ENCODE results near the gene ACVR1B. TPM values are rescaled to one million over a fixed set of nuclear protein-coding genes. Genes with fewer than 3 reads are reported as not detected.

The ACVR1B gene
- total and polyA plus RNA-seq, 2 of the 8 experiments (the other 6 are each of a cell fraction or from before 2014, with no cell fraction given) = 16.0 to 19.2 TPM

DNA sequence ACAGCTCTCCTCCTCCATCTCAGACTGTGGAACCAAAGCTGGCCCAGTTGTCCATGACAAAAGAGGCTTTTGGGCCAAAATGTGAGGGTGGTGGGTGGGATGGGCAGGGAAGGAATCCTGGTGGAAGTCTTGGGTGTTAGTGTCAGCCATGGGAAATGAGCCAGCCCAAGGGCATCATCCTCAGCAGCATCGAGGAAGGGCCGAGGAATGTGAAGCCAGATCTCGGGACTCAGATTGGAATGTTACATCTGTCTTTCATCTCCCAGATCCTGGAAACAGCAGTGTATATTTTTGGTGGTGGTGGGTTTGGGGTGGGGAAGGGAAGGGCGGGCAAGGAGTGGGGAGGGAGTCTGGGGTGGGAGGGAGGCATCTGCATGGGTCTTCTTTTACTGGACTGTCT is 43.5 kb downstream of the ACVR1B start:
- H3K4me3 ChIP-seq (ENCODE audit: extremely low read depth in 1 of 4, insufficient read depth in 2 of 4, low read depth in 3 of 4, low read length in 4 of 4) = no peak overlapping the region
- H3K79me1 ChIP-seq (ENCODE audit: low read depth, low read length) = no peaks in the 10 kb centered on the region
- no peak overlapping the region for H3K4ac ChIP-seq (replicated peaks; ENCODE audit: insufficient read length, low read depth, low read length)
- DNase-seq (ENCODE audit: low read depth in 1 of 2, low spot score in 2 of 2) = no peak
- H3K36me3 ChIP-seq (ENCODE audit: control insufficient read depth in 2 of 4, insufficient read depth in 4 of 4, low read length in 3 of 4) = peaks cover 0 to 14% (median 2%) of the 10 kb centered on the region in 4 experiments; a peak in 5 of 8 replicates
- H3K9me3 ChIP-seq (ENCODE audit: insufficient read depth in 2 of 2, low read depth in 1 of 2, low read length in 1 of 2) = no peaks in the 10 kb centered on the region
- 90% methylated on average over 3 of the region's 4 CpGs; no CpG with 5 or more reads in 1 of the 2 experiments for WGBS, 2 experiments (ENCODE audit: extremely low coverage in 1 of 2, insufficient coverage in 1 of 2, insufficient read length in 1 of 2, insufficient replicate concordance in 2 of 2, low coverage in 1 of 2, low lambda C conversion rate in 2 of 2, missing lambda C conversion rate in 1 of 2)
- CTCF ChIA-PET (ENCODE audit: partially characterized antibody) = interaction anchor here (0.9 to 38.2 kb wide), 10 partner anchors 9 to 89 kb away, joined by 3 to 1249 read pairs (median 20); no protein-coding TSS in a partner anchor
- H2BK120ac ChIP-seq (replicated peaks; ENCODE audit: low read depth, low read length) = no peak overlapping the region
- peaks cover 0 to 2% (median under 1%) of the 10 kb centered on the region in 4 experiments; a peak in 3 of 7 replicates for H3K4me1 ChIP-seq (replicated peaks in 1 of 4; ENCODE audit: control insufficient read depth in 3 of 4, insufficient read depth in 4 of 4, low read length in 3 of 4)
- no peak overlapping the region for H2AK5ac ChIP-seq (ENCODE audit: low read depth, low read length)
- no peak overlapping the region for H3K23ac ChIP-seq (ENCODE audit: insufficient read length)
- no peak overlapping the region for H2BK15ac ChIP-seq (ENCODE audit: low read length)
- 0 out of 2 replicates have a peak overlapping the region, but pooled peaks have one; percentile 92 for H2BK12ac ChIP-seq (ENCODE audit: low read depth, low read length)
- H3K14ac ChIP-seq (ENCODE audit: insufficient read length) = no peak overlapping the region
- no peak overlapping the region for H4K8ac ChIP-seq (ENCODE audit: extremely low read depth, insufficient read depth, low read length)
- H3K56ac ChIP-seq (replicated peaks; ENCODE audit: insufficient read length, low read depth, low read length) = no peak overlapping the region
- no peak overlapping the region for H3K27ac ChIP-seq (ENCODE audit: low read depth, low read length)
- H3K9ac ChIP-seq (replicated peaks in 1 of 4; ENCODE audit: extremely low read depth in 1 of 4, low read depth in 3 of 4, low read length in 3 of 4) = no peak overlapping the region
- FAIRE-seq = no peak
- no peaks in the 10 kb centered on the region for H3K27me3 ChIP-seq (replicated peaks in 1 of 4; ENCODE audit: control insufficient read depth in 3 of 4, extremely low read depth in 1 of 4, insufficient read depth in 3 of 4, low read length in 3 of 4)
- no peak overlapping the region for H3K4me2 ChIP-seq (ENCODE audit: insufficient read depth in 1 of 2, low read depth in 2 of 2, low read length in 2 of 2)
- H4K91ac ChIP-seq (replicated peaks; ENCODE audit: insufficient read length, low read length) = no peak overlapping the region
- H3K18ac ChIP-seq (ENCODE audit: extremely low read depth, low read length) = no peak overlapping the region
- H2BK5ac ChIP-seq (ENCODE audit: low read depth, low read length) = no peak overlapping the region
- no peak overlapping the region for H4K5ac ChIP-seq (ENCODE audit: insufficient read length, low read depth, low read length)
- H4K20me1 ChIP-seq (replicated peaks in 1 of 2; ENCODE audit: control insufficient read depth in 1 of 2, insufficient read depth in 2 of 2, low read length in 2 of 2) = peaks cover 0 to 2% of the 10 kb centered on the region in 2 experiments
- POLR2A ChIA-PET (ENCODE audit: partially characterized antibody) = interaction anchor here (0.8 to 3.6 kb wide), 6 partner anchors 9 to 43 kb away, joined by 3 to 18 read pairs (median 4); partner anchors contain the start of genes ACVR1B and TAMALIN
- H2AFZ ChIP-seq (ENCODE audit: low read length) = no peak overlapping the region
- no peaks in the 10 kb centered on the region for H3K79me2 ChIP-seq (ENCODE audit: control insufficient read depth in 1 of 2, insufficient read depth in 2 of 2, low read length in 2 of 2)
- peaks cover 2% of the 10 kb centered on the region; the same call in 1 of the 2 replicates for H3K23me2 ChIP-seq (ENCODE audit: low read depth, low read length)
- H2BK20ac ChIP-seq (ENCODE audit: low read length) = no peak overlapping the region
- TF ChIP-seq HDAC2 (IDR thresholded peaks at IDR 0.05; ENCODE audit: borderline replicate concordance in 1 of 2, low read depth in 2 of 2, low read length in 2 of 2) (no peak), EZH2 (IDR thresholded peaks at IDR 0.05; ENCODE audit: low read depth, low read length, severe bottlenecking) (no peak), EP300 (IDR thresholded peaks at IDR 0.05; ENCODE audit: borderline replicate concordance in 1 of 2, low read depth in 2 of 2, low read length in 2 of 2) (no peak), SUZ12 (IDR thresholded peaks at IDR 0.05; ENCODE audit: low read length) (no peak), RFX5 (IDR thresholded peaks at IDR 0.05; ENCODE audit: borderline replicate concordance, low read depth, low read length) (no peak), USF2 (IDR thresholded peaks at IDR 0.05; ENCODE audit: low read length) (no peak), CREB1 (IDR thresholded peaks at IDR 0.05) (no peak), CHD1 (IDR thresholded peaks at IDR 0.05; ENCODE audit: low read depth, low read length) (no peak), PHF8 (conservative IDR thresholded peaks at IDR 0.05; ENCODE audit: low read depth, low read length) (no peak)
- TF ChIP-seq, protein P1, sequence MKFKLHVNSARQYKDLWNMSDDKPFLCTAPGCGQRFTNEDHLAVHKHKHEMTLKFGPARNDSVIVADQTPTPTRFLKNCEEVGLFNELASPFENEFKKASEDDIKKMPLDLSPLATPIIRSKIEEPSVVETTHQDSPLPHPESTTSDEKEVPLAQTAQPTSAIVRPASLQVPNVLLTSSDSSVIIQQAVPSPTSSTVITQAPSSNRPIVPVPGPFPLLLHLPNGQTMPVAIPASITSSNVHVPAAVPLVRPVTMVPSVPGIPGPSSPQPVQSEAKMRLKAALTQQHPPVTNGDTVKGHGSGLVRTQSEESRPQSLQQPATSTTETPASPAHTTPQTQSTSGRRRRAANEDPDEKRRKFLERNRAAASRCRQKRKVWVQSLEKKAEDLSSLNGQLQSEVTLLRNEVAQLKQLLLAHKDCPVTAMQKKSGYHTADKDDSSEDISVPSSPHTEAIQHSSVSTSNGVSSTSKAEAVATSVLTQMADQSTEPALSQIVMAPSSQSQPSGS (IDR thresholded peaks at IDR 0.05; ENCODE audit: low read length) = no peak
